A549 (cell line): ENCODE measurements around the gene PARVB. TPM values are rescaled to one million over a fixed set of nuclear protein-coding genes. Genes with fewer than 3 reads are reported as not detected.

Experiments used
- ATAC-seq, 2 experiments: fragments of 200-7000 bp in 1 of 2; fragments of >200 bp in 1 of 2; cut with Nextera tagmentation in 1 of 2; cut with Tn5 transposase in 1 of 2; 3 replicates each; pipeline versions ENCODE4 v1.8.0 to v1.9.1; 2018 to 2020; ENCODE audit warnings: mild to moderate bottlenecking in 1 of 2, moderate library complexity in 1 of 2
- CTCF ChIA-PET: fragments of 300-600 bp; sonication (Branson Sonifier 250); formaldehyde crosslinking; extraction: SDS; loops from one replicate; lab custom pipeline; 2021; ENCODE audit warnings: antibody characterized with exemption, inconsistent platforms; lab: Yijun Ruan, JAX
- POLR2A ChIA-PET: fragments of 350-600 bp; formaldehyde crosslinking; extraction: SDS; loops from one replicate; lab custom pipeline; 2021; ENCODE audit warnings: antibody characterized with exemption, inconsistent platforms; lab: Yijun Ruan, JAX
- DNase-seq, 2 experiments: peaks; one replicate each; pipeline versions ENCODE4 v3.0.0 to v3.0.0-alpha.2; 2011 to 2016; ENCODE audit warnings: low read depth in 1 of 2, low spot score in 1 of 2
- FAIRE-seq: peaks from 2 replicates; lab custom pipeline; 2011; peaks lifted over from hg19 to GRCh38; lab: Jason Lieb, UNC
- H3K27ac ChIP-seq, 2 experiments: fragments of >200 bp; sonication (Bioruptor Twin); formaldehyde crosslinking; 3 replicates each; pipeline ENCODE4 v1.5.1; 2016 to 2017
- H3K4me1 ChIP-seq: fragments of >200 bp; sonication (Bioruptor Twin); formaldehyde crosslinking; 3 replicates; pipeline ENCODE4 v1.6.1; 2016
- H3K4me2 ChIP-seq: fragments of >200 bp; sonication (Bioruptor Twin); formaldehyde crosslinking; 3 replicates; pipeline ENCODE4 v1.6.1; 2016
- H3K4me3 ChIP-seq: fragments of >200 bp; sonication (Bioruptor Twin); formaldehyde crosslinking; 3 replicates; pipeline ENCODE4 v1.5.1; 2016
- H3K9me3 ChIP-seq: fragments of >200 bp; sonication (Bioruptor Twin); formaldehyde crosslinking; 3 replicates; pipeline ENCODE4 v1.6.1; 2016
- BHLHE40 ChIP-seq: IDR thresholded peaks from 2 replicates; pipeline ENCODE4 v1.6.1; 2012; ENCODE audit warnings: low read depth, low read length, inconsistent platforms
- CEBPB ChIP-seq, 2 experiments: fragments of >200 bp in 1 of 2; sonication (Bioruptor Twin) in 1 of 2; formaldehyde crosslinking in 1 of 2; IDR thresholded peaks; 2 replicates each; pipeline ENCODE4 v1.6.1; 2012 to 2016
- CHD4 ChIP-seq: fragments of 200-600 bp; sonication (generic); IDR thresholded peaks from 2 replicates; pipeline ENCODE4 v1.6.1; 2016; ENCODE audit warnings: antibody characterized with exemption, mild to moderate bottlenecking, borderline replicate concordance
- EP300 ChIP-seq, 2 experiments: fragments of >200 bp; sonication (Bioruptor Twin); formaldehyde crosslinking; IDR thresholded peaks; 2 replicates in 1 of 2; 3 replicates in 1 of 2; pipeline ENCODE4 v1.6.1; 2016 to 2017
- FOSB ChIP-seq: fragments of 250-450 bp; sonication (Bioruptor Pico); IDR thresholded peaks from 2 replicates; pipeline ENCODE4 v1.5.0; 2020; ENCODE audit warnings: mild to moderate bottlenecking, moderate library complexity
- FOSL2 ChIP-seq, 2 experiments: fragments of 450-650 bp in 1 of 2; fragments of >200 bp in 1 of 2; sonication (Bioruptor Twin) in 1 of 2; formaldehyde crosslinking; IDR thresholded peaks; 2 replicates each; pipeline versions ENCODE4 v1.5.0 to v1.6.1; 2016 to 2020; ENCODE audit warnings: mild to moderate bottlenecking in 1 of 2, moderate library complexity in 1 of 2
- GATA3 ChIP-seq: IDR thresholded peaks from 2 replicates; pipeline ENCODE4 v1.6.1; 2012; ENCODE audit warnings: borderline replicate concordance
- HEYL ChIP-seq: fragments of 250-450 bp; sonication (Bioruptor Pico); IDR thresholded peaks from 2 replicates; pipeline ENCODE4 v1.8.0; 2021; ENCODE audit warnings: mild to moderate bottlenecking, moderate library complexity
- MAFK ChIP-seq: fragments of 450-650 bp; IDR thresholded peaks from 2 replicates; pipeline ENCODE4 v1.6.1; 2014; ENCODE audit not compliant: partially characterized antibody
- MAZ ChIP-seq: fragments of 150-350 bp; IDR thresholded peaks from 2 replicates; pipeline ENCODE4 v1.6.1; 2014; ENCODE audit warnings: antibody characterized with exemption, low read depth, low read length, borderline replicate concordance
- MYC ChIP-seq: IDR thresholded peaks from 2 replicates; pipeline ENCODE4 v1.6.1; 2012; ENCODE audit warnings: mild to moderate bottlenecking, inconsistent platforms, low read length, improper control_type of control experiment, borderline replicate concordance
- RAD21 ChIP-seq, 2 experiments: fragments of >200 bp in 1 of 2; sonication (Bioruptor Twin) in 1 of 2; formaldehyde crosslinking in 1 of 2; IDR thresholded peaks in 1 of 2; conservative IDR thresholded peaks in 1 of 2; 2 replicates in 1 of 2; 3 replicates in 1 of 2; pipeline ENCODE4 v1.6.1; 2012 to 2018; ENCODE audit warnings: inconsistent platforms in 1 of 2
- RCOR1 ChIP-seq: fragments of 150-350 bp; IDR thresholded peaks from 2 replicates; pipeline ENCODE4 v1.6.1; 2014; ENCODE audit warnings: antibody characterized with exemption, low read length, low read depth
- RNF2 ChIP-seq: fragments of 200-600 bp; sonication (generic); IDR thresholded peaks from 2 replicates; pipeline ENCODE4 v1.6.1; 2016; ENCODE audit warnings: low read depth, mild to moderate bottlenecking, antibody characterized with exemption, moderate library complexity, borderline replicate concordance
- SMC3 ChIP-seq: fragments of >200 bp; sonication (Bioruptor Twin); formaldehyde crosslinking; IDR thresholded peaks from 3 replicates; pipeline ENCODE4 v1.6.1; 2018; ENCODE audit warnings: inconsistent platforms
- TFCP2L1 ChIP-seq: fragments of 250-450 bp; sonication (Bioruptor Pico); IDR thresholded peaks from 2 replicates; pipeline ENCODE4 v1.5.0; 2021; ENCODE audit warnings: mild to moderate bottlenecking
- ZFP36 ChIP-seq: fragments of 450-650 bp; IDR thresholded peaks from 2 replicates; pipeline ENCODE4 v1.6.1; 2014; ENCODE audit warnings: borderline replicate concordance; ENCODE audit not compliant: partially characterized antibody
- ZNF302 ChIP-seq: fragments of 250-450 bp; sonication (Bioruptor Pico); IDR thresholded peaks from 2 replicates; pipeline ENCODE4 v1.9.0; 2021; ENCODE audit warnings: inconsistent platforms, mild to moderate bottlenecking, moderate library complexity
- ZSCAN20 ChIP-seq: fragments of 250-450 bp; sonication (Bioruptor Pico); IDR thresholded peaks from 2 replicates; pipeline ENCODE4 v1.8.0; 2022; ENCODE audit warnings: mild to moderate bottlenecking, moderate library complexity
- WGBS: methylation state at CpG from one replicate; pipeline ENCODE4 v1.1.6; 2017; ENCODE audit errors: missing lambda C conversion rate; 5-methylcytosine and 5-hydroxymethylcytosine counted together
- polyA plus RNA-seq, 4 experiments: library from polyadenylated mRNA; depleted of rRNA in 3 of 4; stranded (reverse); fragments of >200 nt; fragmentation: RNase III in 1 of 4; extraction: RNeasy Plus Mini Kit Qiagen cat#74134 plus additional on column Dnase treatment in 1 of 4; gene quantifications; 2 replicates in 3 of 4; 3 replicates in 1 of 4; pipeline ENCODE4 v1.2.3, GENCODE V29; 2011 to 2017
- TF ChIP-seq, protein P1 (sequence below): fragments of 450-650 bp; IDR thresholded peaks from 2 replicates; pipeline ENCODE4 v1.6.1; 2014; ENCODE audit warnings: antibody characterized with exemption
- TF ChIP-seq, protein P2 (sequence below): fragments of >200 bp; sonication (Bioruptor Twin); formaldehyde crosslinking; IDR thresholded peaks from 3 replicates; pipeline ENCODE4 v1.5.1; 2016
- TF ChIP-seq, protein P3 (sequence below): fragments of >200 bp; sonication (Bioruptor Twin); formaldehyde crosslinking; IDR thresholded peaks from 2 replicates; pipeline ENCODE4 v1.6.1; 2016
- TF ChIP-seq, protein P4 (sequence below): fragments of 250-450 bp; sonication (Bioruptor Pico); IDR thresholded peaks from 2 replicates; pipeline ENCODE4 v1.5.0; 2021; ENCODE audit warnings: mild to moderate bottlenecking, moderate library complexity, borderline replicate concordance

Gene PARVB
- polyA plus RNA-seq, 2 of the 4 experiments (the other 2 are of a cell fraction) = 28.3 to 33.5 TPM

DNA sequence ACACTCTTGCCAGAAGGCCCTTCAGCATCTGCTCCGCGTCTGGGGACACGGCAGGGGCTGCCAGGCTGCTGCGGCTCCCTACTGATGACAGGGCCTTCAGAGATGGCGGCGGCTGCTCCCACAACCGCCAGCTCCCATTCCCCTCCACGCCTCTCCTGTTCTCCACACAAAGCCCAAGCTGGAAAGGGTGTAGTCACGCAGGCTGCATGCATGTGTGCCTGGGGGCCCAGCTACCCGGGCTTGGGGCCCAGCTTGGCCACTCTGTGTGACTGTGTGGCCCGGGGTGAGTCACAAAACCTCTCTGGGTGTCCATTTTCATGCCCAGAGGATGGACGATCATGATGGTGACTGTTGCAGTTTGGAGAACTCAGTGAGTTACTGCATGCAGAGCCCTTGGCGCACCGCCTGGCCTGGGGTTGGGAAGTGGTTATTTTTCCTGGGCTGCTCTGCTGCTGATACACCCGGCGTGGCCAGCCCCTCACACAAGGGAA, 31.7 kb upstream of the PARVB start:
- ChIA-PET CTCF (interaction anchor here (1.0 to 7.9 kb wide), 41 partner anchors 8 to 689 kb away, joined by 3 to 166 read pairs (median 6); partner anchors contain the start of genes PARVB and SAMM50), POLR2A (interaction anchor here (1.4 kb wide), 1 partner anchor 94 kb away, joined by 5 read pairs; no protein-coding TSS in a partner anchor)
- Histone ChIP-seq H3K27ac (no peak overlapping the region), H3K4me2 (no peak overlapping the region), H3K4me1 (no peaks in the 10 kb centered on the region), H3K9me3 (no peaks in the 10 kb centered on the region), H3K4me3 (no peak overlapping the region)
- DNase-seq (no peak), FAIRE-seq (no peak), ATAC-seq (no peak; a peak in 1 of 6 replicates)
- TF ChIP-seq FOSB (CRISPR knock-in tag) = no peak
- no peak for TF ChIP-seq ZFP36
- 85% methylated on average over 10 of the region's 16 CpGs for WGBS

DNA sequence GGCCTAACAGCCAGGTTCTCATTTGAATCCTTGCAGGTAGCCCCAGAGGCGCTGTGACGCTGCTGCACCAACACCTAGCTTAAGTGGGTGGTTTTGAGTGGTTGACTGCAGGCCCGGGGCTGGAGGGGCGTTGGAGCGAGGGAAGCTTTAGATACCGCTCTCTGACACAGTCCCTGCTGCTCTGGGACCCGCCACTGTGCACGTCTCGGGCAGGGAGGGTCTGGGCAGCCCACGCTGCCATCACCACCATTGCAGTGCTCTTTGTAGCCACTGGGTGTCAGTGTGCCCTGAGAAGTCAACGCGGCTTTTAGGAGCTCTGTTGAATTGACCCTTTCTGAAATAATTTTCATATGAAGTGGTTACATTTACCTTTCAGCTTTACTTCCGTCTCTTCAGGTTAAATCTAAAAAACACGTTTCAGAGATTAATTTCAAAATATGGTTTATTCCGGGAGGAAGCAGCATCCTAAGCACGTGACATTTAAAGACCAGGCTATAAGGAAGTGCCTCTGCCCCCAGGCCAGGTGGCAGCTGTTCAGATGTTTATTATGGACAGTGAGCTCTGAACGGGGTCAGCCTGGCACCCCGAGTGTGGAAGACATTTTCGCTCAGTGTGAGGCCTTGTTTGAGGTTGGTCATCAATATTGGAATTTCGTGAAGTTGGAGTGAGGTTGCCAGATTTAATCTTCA, 30.9 kb upstream of the PARVB start:
- POLR2A ChIA-PET = interaction anchor here (1.0 to 1.4 kb wide), 2 partner anchors 93 to 634 kb away, joined by 5 read pairs; no protein-coding TSS in a partner anchor
- CTCF ChIA-PET = interaction anchor here (0.6 to 7.9 kb wide), 88 partner anchors 8 to 691 kb away, joined by 3 to 166 read pairs (median 4); partner anchors contain the start of genes PARVB and SAMM50
- WGBS = 34% methylated on average over 16 of the region's 20 CpGs
- Histone ChIP-seq H3K27ac (no peak overlapping the region), H3K4me2 (no peak overlapping the region), H3K9me3 (no peaks in the 10 kb centered on the region), H3K4me1 (no peaks in the 10 kb centered on the region), H3K4me3 (no peak overlapping the region)
- ATAC-seq (peak; percentile 83 to 92; a peak in 5 of 6 replicates), FAIRE-seq (no peak), DNase-seq (peak; percentile 43 to 45)
- TF ChIP-seq CHD4 (no peak), FOSL2 (IDR thresholded peaks at IDR 0.05) (no peak), FOSL2 (CRISPR knock-in tag; IDR thresholded peaks at IDR 0.05) (no peak), EP300 (IDR thresholded peaks at IDR 0.05) (no peak), BHLHE40 (no peak), MAFK (no peak), RNF2 (no peak), ZSCAN20 (CRISPR knock-in tag) (no peak), MAZ (no peak), CEBPB (IDR thresholded peaks at IDR 0.05) (no peak), TFCP2L1 (no peak), GATA3 (no peak), RAD21 (conservative IDR thresholded peaks at IDR 0.05 in 1 of 2, IDR thresholded peaks at IDR 0.05 in 1 of 2) (peak; percentile 82 to 85), HEYL (CRISPR knock-in tag) (no peak), MYC (no peak), ZNF302 (CRISPR knock-in tag) (no peak), SMC3 (peak; percentile 85), FOSB (CRISPR knock-in tag) (no peak), RCOR1 (no peak)
- TF ChIP-seq, protein P1, sequence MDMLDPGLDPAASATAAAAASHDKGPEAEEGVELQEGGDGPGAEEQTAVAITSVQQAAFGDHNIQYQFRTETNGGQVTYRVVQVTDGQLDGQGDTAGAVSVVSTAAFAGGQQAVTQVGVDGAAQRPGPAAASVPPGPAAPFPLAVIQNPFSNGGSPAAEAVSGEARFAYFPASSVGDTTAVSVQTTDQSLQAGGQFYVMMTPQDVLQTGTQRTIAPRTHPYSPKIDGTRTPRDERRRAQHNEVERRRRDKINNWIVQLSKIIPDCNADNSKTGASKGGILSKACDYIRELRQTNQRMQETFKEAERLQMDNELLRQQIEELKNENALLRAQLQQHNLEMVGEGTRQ = no peak
- TF ChIP-seq, protein P2, sequence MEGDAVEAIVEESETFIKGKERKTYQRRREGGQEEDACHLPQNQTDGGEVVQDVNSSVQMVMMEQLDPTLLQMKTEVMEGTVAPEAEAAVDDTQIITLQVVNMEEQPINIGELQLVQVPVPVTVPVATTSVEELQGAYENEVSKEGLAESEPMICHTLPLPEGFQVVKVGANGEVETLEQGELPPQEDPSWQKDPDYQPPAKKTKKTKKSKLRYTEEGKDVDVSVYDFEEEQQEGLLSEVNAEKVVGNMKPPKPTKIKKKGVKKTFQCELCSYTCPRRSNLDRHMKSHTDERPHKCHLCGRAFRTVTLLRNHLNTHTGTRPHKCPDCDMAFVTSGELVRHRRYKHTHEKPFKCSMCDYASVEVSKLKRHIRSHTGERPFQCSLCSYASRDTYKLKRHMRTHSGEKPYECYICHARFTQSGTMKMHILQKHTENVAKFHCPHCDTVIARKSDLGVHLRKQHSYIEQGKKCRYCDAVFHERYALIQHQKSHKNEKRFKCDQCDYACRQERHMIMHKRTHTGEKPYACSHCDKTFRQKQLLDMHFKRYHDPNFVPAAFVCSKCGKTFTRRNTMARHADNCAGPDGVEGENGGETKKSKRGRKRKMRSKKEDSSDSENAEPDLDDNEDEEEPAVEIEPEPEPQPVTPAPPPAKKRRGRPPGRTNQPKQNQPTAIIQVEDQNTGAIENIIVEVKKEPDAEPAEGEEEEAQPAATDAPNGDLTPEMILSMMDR = peak; percentile 84
- TF ChIP-seq, protein P3, sequence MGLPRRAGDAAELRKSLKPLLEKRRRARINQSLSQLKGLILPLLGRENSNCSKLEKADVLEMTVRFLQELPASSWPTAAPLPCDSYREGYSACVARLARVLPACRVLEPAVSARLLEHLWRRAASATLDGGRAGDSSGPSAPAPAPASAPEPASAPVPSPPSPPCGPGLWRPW = no peak
- TF ChIP-seq, protein P4, sequence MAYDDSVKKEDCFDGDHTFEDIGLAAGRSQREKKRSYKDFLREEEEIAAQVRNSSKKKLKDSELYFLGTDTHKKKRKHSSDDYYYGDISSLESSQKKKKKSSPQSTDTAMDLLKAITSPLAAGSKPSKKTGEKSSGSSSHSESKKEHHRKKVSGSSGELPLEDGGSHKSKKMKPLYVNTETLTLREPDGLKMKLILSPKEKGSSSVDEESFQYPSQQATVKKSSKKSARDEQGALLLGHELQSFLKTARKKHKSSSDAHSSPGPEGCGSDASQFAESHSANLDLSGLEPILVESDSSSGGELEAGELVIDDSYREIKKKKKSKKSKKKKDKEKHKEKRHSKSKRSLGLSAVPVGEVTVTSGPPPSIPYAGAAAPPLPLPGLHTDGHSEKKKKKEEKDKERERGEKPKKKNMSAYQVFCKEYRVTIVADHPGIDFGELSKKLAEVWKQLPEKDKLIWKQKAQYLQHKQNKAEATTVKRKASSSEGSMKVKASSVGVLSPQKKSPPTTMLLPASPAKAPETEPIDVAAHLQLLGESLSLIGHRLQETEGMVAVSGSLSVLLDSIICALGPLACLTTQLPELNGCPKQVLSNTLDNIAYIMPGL = no peak
